Ishikawa (cell line): ENCODE results near the gene CTNNA3.

Source experiments
- CEBPB ChIP-seq: IDR thresholded peaks from 2 replicates; pipeline ENCODE4 v1.6.1; 2012
- CREB1 ChIP-seq: IDR thresholded peaks from 2 replicates; pipeline ENCODE4 v1.6.1; 2012; ENCODE audit warnings: low read depth
- EGR1 ChIP-seq: IDR thresholded peaks from 2 replicates; pipeline ENCODE4 v1.6.1; 2012
- EP300 ChIP-seq: IDR thresholded peaks from 2 replicates; pipeline ENCODE4 v1.6.1; 2012; ENCODE audit warnings: borderline replicate concordance
- FOXM1 ChIP-seq: IDR thresholded peaks from 2 replicates; pipeline ENCODE4 v1.6.1; 2012; ENCODE audit warnings: low read depth, borderline replicate concordance
- NFIC ChIP-seq: IDR thresholded peaks from 2 replicates; pipeline ENCODE4 v1.6.1; 2012
- RAD21 ChIP-seq: IDR thresholded peaks from 2 replicates; pipeline ENCODE4 v1.6.1; 2012; ENCODE audit warnings: low read depth
- TAF1 ChIP-seq: IDR thresholded peaks from 2 replicates; pipeline ENCODE4 v1.6.1; 2012; ENCODE audit warnings: low read depth, mild to moderate bottlenecking
- TCF12 ChIP-seq: IDR thresholded peaks from 2 replicates; pipeline ENCODE4 v1.6.1; 2012; ENCODE audit warnings: low read depth
- TEAD4 ChIP-seq: IDR thresholded peaks from 2 replicates; pipeline ENCODE4 v1.6.1; 2012
- YY1 ChIP-seq: IDR thresholded peaks from 2 replicates; pipeline ENCODE4 v1.6.1; 2012; ENCODE audit warnings: low read depth
- ZBTB7A ChIP-seq: IDR thresholded peaks from 2 replicates; pipeline ENCODE4 v1.6.1; 2012; ENCODE audit warnings: low read depth
- TF ChIP-seq, protein P1 (sequence below): IDR thresholded peaks from 2 replicates; pipeline ENCODE4 v1.6.1; 2012
- TF ChIP-seq, protein P2 (sequence below): IDR thresholded peaks from 2 replicates; pipeline ENCODE4 v1.6.1; 2012; ENCODE audit warnings: low read depth, mild to moderate bottlenecking
- TF ChIP-seq, protein P3 (sequence below): IDR thresholded peaks from 2 replicates; pipeline ENCODE4 v1.6.1; 2012

The CTNNA3 gene

DNA sequence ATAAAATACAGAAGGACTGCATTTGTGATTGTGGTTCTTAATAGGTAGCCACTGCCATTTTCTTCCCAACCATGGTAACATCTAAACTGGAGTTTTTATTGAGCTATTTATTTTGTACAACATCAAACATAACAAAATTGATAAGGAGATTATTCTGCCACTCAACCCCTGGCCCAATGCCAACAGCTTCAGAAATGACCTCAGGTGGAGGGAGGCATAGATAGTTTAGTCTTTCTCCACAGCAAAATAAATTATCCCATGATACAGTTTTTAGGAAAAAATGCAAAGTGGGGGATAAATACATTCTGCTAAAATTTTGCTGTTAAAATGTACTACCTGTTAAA is 712.5 kb downstream of the CTNNA3 start:
- TF ChIP-seq CREB1, result no peak
- TF ChIP-seq NFIC, result no peak
- no peak for TF ChIP-seq EP300
- TF ChIP-seq TAF1, result no peak
- TF ChIP-seq, protein P1, sequence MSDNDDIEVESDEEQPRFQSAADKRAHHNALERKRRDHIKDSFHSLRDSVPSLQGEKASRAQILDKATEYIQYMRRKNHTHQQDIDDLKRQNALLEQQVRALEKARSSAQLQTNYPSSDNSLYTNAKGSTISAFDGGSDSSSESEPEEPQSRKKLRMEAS, result no peak
- no peak for TF ChIP-seq FOXM1
- TF ChIP-seq EGR1, result no peak
- TF ChIP-seq, protein P2, sequence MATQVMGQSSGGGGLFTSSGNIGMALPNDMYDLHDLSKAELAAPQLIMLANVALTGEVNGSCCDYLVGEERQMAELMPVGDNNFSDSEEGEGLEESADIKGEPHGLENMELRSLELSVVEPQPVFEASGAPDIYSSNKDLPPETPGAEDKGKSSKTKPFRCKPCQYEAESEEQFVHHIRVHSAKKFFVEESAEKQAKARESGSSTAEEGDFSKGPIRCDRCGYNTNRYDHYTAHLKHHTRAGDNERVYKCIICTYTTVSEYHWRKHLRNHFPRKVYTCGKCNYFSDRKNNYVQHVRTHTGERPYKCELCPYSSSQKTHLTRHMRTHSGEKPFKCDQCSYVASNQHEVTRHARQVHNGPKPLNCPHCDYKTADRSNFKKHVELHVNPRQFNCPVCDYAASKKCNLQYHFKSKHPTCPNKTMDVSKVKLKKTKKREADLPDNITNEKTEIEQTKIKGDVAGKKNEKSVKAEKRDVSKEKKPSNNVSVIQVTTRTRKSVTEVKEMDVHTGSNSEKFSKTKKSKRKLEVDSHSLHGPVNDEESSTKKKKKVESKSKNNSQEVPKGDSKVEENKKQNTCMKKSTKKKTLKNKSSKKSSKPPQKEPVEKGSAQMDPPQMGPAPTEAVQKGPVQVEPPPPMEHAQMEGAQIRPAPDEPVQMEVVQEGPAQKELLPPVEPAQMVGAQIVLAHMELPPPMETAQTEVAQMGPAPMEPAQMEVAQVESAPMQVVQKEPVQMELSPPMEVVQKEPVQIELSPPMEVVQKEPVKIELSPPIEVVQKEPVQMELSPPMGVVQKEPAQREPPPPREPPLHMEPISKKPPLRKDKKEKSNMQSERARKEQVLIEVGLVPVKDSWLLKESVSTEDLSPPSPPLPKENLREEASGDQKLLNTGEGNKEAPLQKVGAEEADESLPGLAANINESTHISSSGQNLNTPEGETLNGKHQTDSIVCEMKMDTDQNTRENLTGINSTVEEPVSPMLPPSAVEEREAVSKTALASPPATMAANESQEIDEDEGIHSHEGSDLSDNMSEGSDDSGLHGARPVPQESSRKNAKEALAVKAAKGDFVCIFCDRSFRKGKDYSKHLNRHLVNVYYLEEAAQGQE, result no peak
- TF ChIP-seq CEBPB, result no peak
- TF ChIP-seq TCF12, result no peak
- TF ChIP-seq, protein P3, sequence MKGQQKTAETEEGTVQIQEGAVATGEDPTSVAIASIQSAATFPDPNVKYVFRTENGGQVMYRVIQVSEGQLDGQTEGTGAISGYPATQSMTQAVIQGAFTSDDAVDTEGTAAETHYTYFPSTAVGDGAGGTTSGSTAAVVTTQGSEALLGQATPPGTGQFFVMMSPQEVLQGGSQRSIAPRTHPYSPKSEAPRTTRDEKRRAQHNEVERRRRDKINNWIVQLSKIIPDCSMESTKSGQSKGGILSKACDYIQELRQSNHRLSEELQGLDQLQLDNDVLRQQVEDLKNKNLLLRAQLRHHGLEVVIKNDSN, result no peak
- no peak for TF ChIP-seq RAD21
- no peak for TF ChIP-seq TEAD4
- TF ChIP-seq ZBTB7A, result no peak
- no peak for TF ChIP-seq YY1

DNA sequence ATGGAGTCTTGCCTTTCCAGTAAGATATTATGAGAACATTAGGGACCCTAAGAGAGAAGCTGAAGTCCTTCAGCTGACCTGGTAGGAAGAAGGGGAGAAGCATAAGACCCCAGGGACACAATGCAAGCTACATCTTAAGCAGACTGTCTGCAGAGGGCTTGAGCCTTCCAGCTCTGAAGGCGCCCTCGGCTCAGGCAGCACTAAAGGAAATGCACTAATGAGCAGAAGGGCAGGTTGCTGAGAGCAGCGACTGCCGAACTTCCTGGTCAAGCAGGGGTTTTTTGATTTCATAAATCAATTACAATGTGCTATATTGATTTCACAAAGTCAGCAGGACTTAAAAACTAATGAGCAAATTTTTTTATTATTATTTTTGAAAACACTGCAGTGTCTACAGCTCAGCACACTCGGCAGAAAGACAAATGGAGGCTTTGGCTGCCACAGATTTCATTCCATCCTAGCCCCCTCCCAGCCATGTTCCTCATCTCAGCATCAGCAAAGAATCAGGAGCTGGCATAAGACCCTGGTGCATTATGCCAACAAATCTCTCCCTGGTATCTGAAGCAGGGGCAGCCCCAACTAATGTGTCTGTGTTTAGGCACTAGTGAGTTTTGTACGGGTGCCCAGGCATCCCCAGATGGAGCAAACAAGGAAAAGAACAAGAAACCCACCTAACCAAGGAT is 713.1 kb downstream of the CTNNA3 start:
- no peak for TF ChIP-seq ZBTB7A
- TF ChIP-seq, protein P2, result no peak

DNA sequence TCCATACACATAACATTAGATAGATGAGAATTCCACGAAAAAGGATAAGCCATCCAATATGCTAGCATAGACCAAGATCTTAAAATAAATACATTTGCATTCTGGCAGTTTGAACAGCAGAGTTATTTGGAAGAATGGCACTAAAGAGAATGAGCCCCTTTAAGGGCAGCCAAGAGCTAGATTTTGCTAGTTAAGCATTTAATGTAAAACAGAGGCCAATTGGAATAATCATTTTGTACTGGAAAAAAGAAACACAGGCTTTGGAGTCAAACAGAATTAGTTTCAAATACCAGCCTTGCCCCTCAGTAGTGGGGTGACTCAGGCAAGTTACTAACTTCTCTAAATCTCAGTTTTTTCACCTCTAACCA is 714.0 kb downstream of the CTNNA3 start:
- TF ChIP-seq, protein P3, result no peak
- no peak for TF ChIP-seq TAF1
- no peak for TF ChIP-seq EGR1
- no peak for TF ChIP-seq NFIC
- no peak for TF ChIP-seq FOXM1
- TF ChIP-seq ZBTB7A, result no peak
- no peak for TF ChIP-seq CEBPB
- no peak for TF ChIP-seq RAD21
- TF ChIP-seq CREB1, result no peak
- TF ChIP-seq, protein P1, result no peak
- TF ChIP-seq YY1, result no peak
- TF ChIP-seq TEAD4, result no peak

DNA sequence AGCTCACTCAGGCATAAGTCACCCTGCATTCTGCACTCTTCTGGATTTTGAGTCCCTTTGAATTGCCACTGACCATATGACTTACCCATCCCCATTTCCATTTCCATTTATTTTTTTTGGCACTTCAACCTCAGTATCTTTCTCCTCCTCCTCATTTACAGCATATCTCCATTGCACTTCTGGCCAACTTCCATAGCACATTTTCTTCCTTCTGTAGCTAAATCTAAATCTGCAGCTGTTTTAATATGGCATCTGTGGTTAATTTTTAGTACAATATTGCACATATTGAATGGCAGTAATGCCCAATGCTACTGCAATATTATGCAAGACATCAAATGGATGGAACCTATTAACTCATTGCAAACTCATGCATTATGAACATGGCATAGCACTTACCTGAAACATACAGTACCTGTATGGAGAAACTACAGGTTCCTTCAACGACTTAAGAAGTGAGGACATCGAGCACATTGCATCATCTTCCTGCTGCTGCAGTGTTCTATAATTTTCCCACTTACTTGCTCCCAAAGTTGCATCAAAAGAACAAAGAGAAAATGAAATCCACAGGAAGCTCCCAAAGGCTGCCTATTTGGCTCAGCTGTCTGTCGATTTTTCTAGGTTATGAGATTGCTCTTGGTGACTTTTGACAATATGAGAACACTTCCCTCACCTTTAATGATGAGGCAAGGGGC is 714.5 kb downstream of the CTNNA3 start:
- TF ChIP-seq, protein P2, result no peak
- TF ChIP-seq, protein P1, result no peak
- TF ChIP-seq NFIC (no peak), CREB1 (no peak), TEAD4 (no peak), EGR1 (no peak), TCF12 (no peak), EP300 (no peak), FOXM1 (no peak), TAF1 (no peak), ZBTB7A (no peak), CEBPB (no peak), YY1 (no peak)
- TF ChIP-seq, protein P3, result no peak
